Neural progenitor cell (in vitro differentiated cells): Measurements from ENCODE around the gene COX17. TPM values are rescaled to one million over a fixed set of nuclear protein-coding genes. Genes with fewer than 3 reads are reported as not detected.

Experiments
- DNase-seq: peaks from one replicate; pipeline ENCODE4 v3.0.0-alpha.2; 2016; ENCODE audit warnings: low spot score
- H2AFZ ChIP-seq: fragments of 200-600 bp; sonication (generic); replicated peaks from 2 replicates; pipeline ENCODE4 v1.6.1; 2016; ENCODE audit warnings: antibody characterized with exemption
- H3F3A ChIP-seq: fragments of 200-600 bp; sonication (generic); 2 replicates; pipeline ENCODE4 v1.6.1; 2016; ENCODE audit warnings: antibody characterized with exemption, low read depth
- H3K27ac ChIP-seq: fragments of 200-600 bp; sonication (generic); 2 replicates; pipeline ENCODE4 v1.5.1; 2016; ENCODE audit warnings: mild to moderate bottlenecking
- H3K27me3 ChIP-seq: fragments of 200-600 bp; sonication (generic); 2 replicates; pipeline ENCODE4 v1.6.1; 2016; ENCODE audit warnings: mild to moderate bottlenecking, moderate library complexity
- H3K36me3 ChIP-seq: fragments of 200-600 bp; sonication (generic); 2 replicates; pipeline ENCODE4 v1.5.1; 2016
- H3K4me1 ChIP-seq: fragments of 200-600 bp; sonication (generic); 2 replicates; pipeline ENCODE4 v1.6.1; 2016; ENCODE audit warnings: mixed run types
- H3K4me2 ChIP-seq: fragments of 200-600 bp; sonication (generic); 2 replicates; pipeline ENCODE4 v1.6.1; 2016
- H3K4me3 ChIP-seq: fragments of 200-600 bp; sonication (generic); 2 replicates; pipeline ENCODE4 v1.5.1; 2016
- H3K79me2 ChIP-seq: fragments of 200-600 bp; sonication (generic); 2 replicates; pipeline ENCODE4 v1.6.1; 2016; ENCODE audit warnings: low read depth
- H3K9ac ChIP-seq: fragments of 200-600 bp; sonication (generic); 2 replicates; pipeline ENCODE4 v1.6.1; 2016
- H3K9me3 ChIP-seq: fragments of 200-600 bp; sonication (generic); 2 replicates; pipeline ENCODE4 v1.5.1; 2016; ENCODE audit warnings: low read depth
- H4K20me1 ChIP-seq: fragments of 200-600 bp; sonication (generic); 2 replicates; pipeline ENCODE4 v1.6.1; 2016; ENCODE audit warnings: low read depth
- H3K27ac Mint-ChIP-seq: 3 replicates; pipeline ENCODE4 v1.8.0; 2021; ENCODE audit warnings: mixed read lengths
- H3K27me3 Mint-ChIP-seq: 2 replicates; pipeline ENCODE4 v1.8.0; 2022; ENCODE audit warnings: low read depth, mild to moderate bottlenecking, inconsistent platforms, moderate library complexity, mixed read lengths; ENCODE audit not compliant: insufficient read depth
- H3K36me3 Mint-ChIP-seq: 3 replicates; pipeline ENCODE4 v1.8.0; 2021; ENCODE audit warnings: mixed read lengths
- H3K4me1 Mint-ChIP-seq: 3 replicates; pipeline ENCODE4 v1.8.0; 2021; ENCODE audit warnings: mixed read lengths
- H3K4me3 Mint-ChIP-seq: 3 replicates; pipeline ENCODE4 v1.8.0; 2021; ENCODE audit warnings: mild to moderate bottlenecking, moderate library complexity, mixed read lengths
- H3K9me3 Mint-ChIP-seq: 3 replicates; pipeline ENCODE4 v1.8.0; 2020; ENCODE audit warnings: mixed read lengths
- EZH2 ChIP-seq: fragments of 200-600 bp; sonication (generic); IDR thresholded peaks from 2 replicates; pipeline ENCODE4 v1.6.1; 2017; ENCODE audit warnings: antibody characterized with exemption, mild to moderate bottlenecking, moderate library complexity
- EZH2phosphoT487 ChIP-seq: fragments of 200-600 bp; sonication (generic); IDR thresholded peaks from 2 replicates; pipeline ENCODE4 v1.6.1; 2017; ENCODE audit warnings: antibody characterized with exemption
- total RNA-seq: library from RNA; depleted of rRNA; stranded (reverse); fragments of >200 nt; gene quantifications from 2 replicates; pipeline ENCODE4 v1.2.3, GENCODE V29; 2015; ENCODE audit warnings: low replicate concordance
- TF ChIP-seq, protein P1 (sequence below): fragments of 200-600 bp; sonication (generic); IDR thresholded peaks from 2 replicates; pipeline ENCODE4 v1.5.1; 2017; ENCODE audit warnings: antibody characterized with exemption, mild to moderate bottlenecking

COX17 gene
- total RNA-seq, 1 donor from 2014 or later, result 20.9 TPM

GRCh38 chr3:119645813-119646212 is 31.4 kb downstream of the COX17 start:
- H3K36me3 Mint-ChIP-seq, result no peaks in the 10 kb centered on the region
- no peaks in the 10 kb centered on the region for H3K9me3 ChIP-seq
- peaks cover 5% of the 10 kb centered on the region for H3K27me3 Mint-ChIP-seq
- H3K4me3 ChIP-seq, result no peak overlapping the region
- no peaks in the 10 kb centered on the region for H3K79me2 ChIP-seq
- H2AFZ ChIP-seq, result no peak overlapping the region
- no peaks in the 10 kb centered on the region for H3K9me3 Mint-ChIP-seq
- DNase-seq, result no peak
- no peak overlapping the region for H3K4me3 Mint-ChIP-seq
- H4K20me1 ChIP-seq, result no peaks in the 10 kb centered on the region
- no peaks in the 10 kb centered on the region for H3K36me3 ChIP-seq
- no peak overlapping the region for H3K27ac Mint-ChIP-seq
- no peak overlapping the region for H3K4me2 ChIP-seq
- H3K9ac ChIP-seq, result no peak overlapping the region
- H3K27ac ChIP-seq, result no peak overlapping the region
- TF ChIP-seq EZH2phosphoT487 (no peak), EZH2 (no peak)
- TF ChIP-seq, protein P1, sequence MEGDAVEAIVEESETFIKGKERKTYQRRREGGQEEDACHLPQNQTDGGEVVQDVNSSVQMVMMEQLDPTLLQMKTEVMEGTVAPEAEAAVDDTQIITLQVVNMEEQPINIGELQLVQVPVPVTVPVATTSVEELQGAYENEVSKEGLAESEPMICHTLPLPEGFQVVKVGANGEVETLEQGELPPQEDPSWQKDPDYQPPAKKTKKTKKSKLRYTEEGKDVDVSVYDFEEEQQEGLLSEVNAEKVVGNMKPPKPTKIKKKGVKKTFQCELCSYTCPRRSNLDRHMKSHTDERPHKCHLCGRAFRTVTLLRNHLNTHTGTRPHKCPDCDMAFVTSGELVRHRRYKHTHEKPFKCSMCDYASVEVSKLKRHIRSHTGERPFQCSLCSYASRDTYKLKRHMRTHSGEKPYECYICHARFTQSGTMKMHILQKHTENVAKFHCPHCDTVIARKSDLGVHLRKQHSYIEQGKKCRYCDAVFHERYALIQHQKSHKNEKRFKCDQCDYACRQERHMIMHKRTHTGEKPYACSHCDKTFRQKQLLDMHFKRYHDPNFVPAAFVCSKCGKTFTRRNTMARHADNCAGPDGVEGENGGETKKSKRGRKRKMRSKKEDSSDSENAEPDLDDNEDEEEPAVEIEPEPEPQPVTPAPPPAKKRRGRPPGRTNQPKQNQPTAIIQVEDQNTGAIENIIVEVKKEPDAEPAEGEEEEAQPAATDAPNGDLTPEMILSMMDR, result no peak
- no peaks in the 10 kb centered on the region for H3K27me3 ChIP-seq
- peaks cover 10% of the 10 kb centered on the region for H3K4me1 Mint-ChIP-seq
- no peaks in the 10 kb centered on the region for H3F3A ChIP-seq
- peaks cover 28% of the 10 kb centered on the region for H3K4me1 ChIP-seq

DNA sequence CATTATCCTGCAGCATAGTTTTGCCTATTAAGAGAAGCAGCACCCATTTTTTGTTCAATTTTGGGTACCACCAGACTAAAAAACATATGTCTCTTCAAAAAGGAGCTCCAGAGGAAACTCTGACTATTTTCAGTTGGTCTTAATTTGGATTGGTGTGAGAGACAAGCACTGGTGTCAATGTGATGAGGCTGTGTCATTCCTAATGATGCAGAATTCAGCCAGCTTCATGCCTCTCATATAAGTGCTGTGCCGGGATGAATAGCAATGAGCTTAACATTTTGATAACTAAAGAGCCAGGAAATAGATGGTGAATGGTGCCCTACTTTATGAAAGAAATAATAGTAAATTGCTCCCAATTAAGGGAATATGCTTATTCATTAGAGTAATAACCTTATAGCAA is 32.7 kb downstream of the COX17 start:
- no peaks in the 10 kb centered on the region for H3K36me3 Mint-ChIP-seq
- TF ChIP-seq EZH2, result no peak
- TF ChIP-seq, protein P1, result no peak
- TF ChIP-seq EZH2phosphoT487, result no peak

DNA sequence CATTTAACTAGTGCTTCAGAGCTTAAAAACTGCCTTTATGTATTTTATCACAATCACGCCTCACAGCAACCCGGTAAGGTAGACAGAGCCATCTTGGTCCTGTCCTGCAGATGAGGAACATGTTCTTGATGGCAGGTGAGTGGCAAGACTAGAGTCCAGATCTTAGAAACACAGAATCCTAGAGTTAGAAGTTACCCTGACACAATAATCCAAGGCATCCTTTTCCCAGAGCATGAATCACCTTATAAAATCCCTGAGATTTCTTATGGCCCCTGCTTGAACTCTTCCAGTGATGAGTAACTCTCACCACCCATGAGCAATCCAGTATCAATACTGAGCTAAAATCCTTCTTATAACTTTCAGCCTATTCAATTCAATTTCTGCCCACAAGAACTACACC is 33.7 kb downstream of the COX17 start:
- Histone ChIP-seq H3K9me3 (no peaks in the 10 kb centered on the region), H2AFZ (peak overlapping the region; percentile 58), H3K4me3 (no peak overlapping the region), H3K4me2 (no peak overlapping the region), H3K9ac (no peak overlapping the region), H4K20me1 (no peaks in the 10 kb centered on the region), H3K36me3 (no peaks in the 10 kb centered on the region), H3K27me3 (no peaks in the 10 kb centered on the region), H3K27ac (no peak overlapping the region), H3K4me1 (peaks cover 28% of the 10 kb centered on the region), H3F3A (no peaks in the 10 kb centered on the region), H3K79me2 (no peaks in the 10 kb centered on the region)
- Mint-ChIP-seq H3K27me3 (peaks cover 5% of the 10 kb centered on the region), H3K36me3 (no peaks in the 10 kb centered on the region), H3K4me3 (no peak overlapping the region), H3K9me3 (no peaks in the 10 kb centered on the region), H3K27ac (no peak overlapping the region), H3K4me1 (peaks cover 14% of the 10 kb centered on the region)
- no peak for TF ChIP-seq EZH2
- TF ChIP-seq, protein P1, result no peak
- no peak for TF ChIP-seq EZH2phosphoT487
- no peak for DNase-seq

More for the DNA sequence above, 32.7 kb downstream of the COX17 start:
- H3F3A ChIP-seq, result no peaks in the 10 kb centered on the region
- H3K9me3 ChIP-seq, result no peaks in the 10 kb centered on the region
- Mint-ChIP-seq H3K4me3 (no peak overlapping the region), H3K9me3 (no peaks in the 10 kb centered on the region), H3K27me3 (peaks cover 5% of the 10 kb centered on the region), H3K27ac (no peak overlapping the region), H3K4me1 (peaks cover 10% of the 10 kb centered on the region)
- DNase-seq, result no peak
- no peaks in the 10 kb centered on the region for H3K36me3 ChIP-seq
- H3K4me3 ChIP-seq, result no peak overlapping the region
- no peaks in the 10 kb centered on the region for H3K27me3 ChIP-seq
- no peak overlapping the region for H3K9ac ChIP-seq
- H3K4me1 ChIP-seq, result peaks cover 28% of the 10 kb centered on the region
- no peak overlapping the region for H3K4me2 ChIP-seq
- H3K79me2 ChIP-seq, result no peaks in the 10 kb centered on the region
- no peak overlapping the region for H2AFZ ChIP-seq
- H4K20me1 ChIP-seq, result no peaks in the 10 kb centered on the region
- H3K27ac ChIP-seq, result no peak overlapping the region
